Activated CD8-positive, alpha-beta T cell treated with anti-CD3 and anti-CD28 coated beads for 36 hours (primary cell): ENCODE results near the gene RFC2. TPM values are rescaled to one million over a fixed set of nuclear protein-coding genes. Genes with fewer than 3 reads are reported as not detected.
"Not testable (repeated sequence)": the region's sequence is repeated elsewhere in the genome, so short reads cannot be mapped to it uniquely, and the experiment has no call there.

Experiments
- ATAC-seq: fragments of 200-7000 bp; cut with Tn5 transposase; one replicate; pipeline ENCODE4 v1.10.0; 2021; ENCODE audit warnings: mild to moderate bottlenecking, moderate library complexity
- CTCF ChIA-PET: fragments of 350-600 bp; sonication (Branson Sonifier 250); formaldehyde crosslinking; loops from one replicate; lab custom pipeline; 2021; ENCODE audit warnings: antibody characterized with exemption; lab: Charles Lee
- POLR2A ChIA-PET: fragments of 350-600 bp; sonication (Branson Sonifier 250); formaldehyde crosslinking; loops from one replicate; lab custom pipeline; 2021; ENCODE audit warnings: antibody characterized with exemption; lab: Charles Lee
- DNase-seq: peaks from one replicate; pipeline ENCODE4 v3.0.0-alpha.2; 2020
- H3K27ac Mint-ChIP-seq: one replicate; pipeline ENCODE4 v1.8.0; 2021; ENCODE audit warnings: mild to moderate bottlenecking, mixed read lengths
- H3K27me3 Mint-ChIP-seq: one replicate; pipeline ENCODE4 v1.8.0; 2021; ENCODE audit warnings: mixed read lengths
- H3K36me3 Mint-ChIP-seq: one replicate; pipeline ENCODE4 v1.8.0; 2021; ENCODE audit warnings: low read depth, mixed read lengths
- H3K4me1 Mint-ChIP-seq: one replicate; pipeline ENCODE4 v1.8.0; 2021; ENCODE audit warnings: low read depth, mixed read lengths
- H3K4me3 Mint-ChIP-seq: one replicate; pipeline ENCODE4 v1.8.0; 2021; ENCODE audit warnings: mild to moderate bottlenecking, moderate library complexity, mixed read lengths
- H3K9me3 Mint-ChIP-seq: one replicate; pipeline ENCODE4 v1.8.0; 2021; ENCODE audit warnings: mixed read lengths
- intact Hi-C: fragments of 100-400 bp; cut with micrococcal nuclease; formaldehyde crosslinking; loops from one replicate; pipeline ENCODE4 v1.10.0; 2022
- total RNA-seq, 2 experiments: library from RNA; stranded (reverse); gene quantifications; one replicate each; pipeline ENCODE4 v1.2.3, GENCODE V29; 2021
- TF ChIP-seq, protein P1 (sequence below): fragments of 200-600 bp; IDR thresholded peaks from one replicate; pipeline ENCODE4 v1.8.0; 2022; ENCODE audit warnings: antibody characterized with exemption, mild to moderate bottlenecking

The RFC2 gene
- total RNA-seq, 2 experiments from 2014 or later, result 90.7 to 91.8 TPM

DNA sequence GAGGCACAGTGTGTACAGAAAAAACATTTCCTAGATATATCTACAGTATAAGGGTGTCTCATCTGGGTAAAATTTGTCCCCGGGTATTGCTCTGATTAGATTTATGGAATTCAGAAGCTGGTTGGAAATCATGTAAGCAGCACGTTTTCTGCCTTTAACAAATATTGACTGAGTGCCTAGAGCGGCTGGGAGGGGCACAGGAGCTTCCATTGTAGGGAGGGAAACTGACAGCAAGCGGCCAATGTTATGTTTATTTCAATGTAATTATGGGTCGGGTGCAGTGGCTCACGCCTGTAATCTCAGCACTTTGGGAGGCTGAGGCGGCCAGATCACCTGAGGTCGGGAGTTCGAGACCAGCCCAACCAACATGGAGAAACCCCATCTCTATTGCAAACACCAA is 4.4 kb upstream of the RFC2 start:
- POLR2A ChIA-PET, result no interaction called here
- CTCF ChIA-PET, result no interaction called here
- intact Hi-C loops, result no loop called here
- H3K9me3 Mint-ChIP-seq, result no peaks in the 10 kb centered on the region
- H3K4me1 Mint-ChIP-seq, result peaks cover 5% of the 10 kb centered on the region
- DNase-seq (no peak), ATAC-seq (no peak)
- peaks cover 2% of the 10 kb centered on the region for H3K36me3 Mint-ChIP-seq
- H3K27me3 Mint-ChIP-seq, result no peaks in the 10 kb centered on the region
- H3K4me3 Mint-ChIP-seq, result no peak overlapping the region
- H3K27ac Mint-ChIP-seq, result no peak overlapping the region
- TF ChIP-seq, protein P1, sequence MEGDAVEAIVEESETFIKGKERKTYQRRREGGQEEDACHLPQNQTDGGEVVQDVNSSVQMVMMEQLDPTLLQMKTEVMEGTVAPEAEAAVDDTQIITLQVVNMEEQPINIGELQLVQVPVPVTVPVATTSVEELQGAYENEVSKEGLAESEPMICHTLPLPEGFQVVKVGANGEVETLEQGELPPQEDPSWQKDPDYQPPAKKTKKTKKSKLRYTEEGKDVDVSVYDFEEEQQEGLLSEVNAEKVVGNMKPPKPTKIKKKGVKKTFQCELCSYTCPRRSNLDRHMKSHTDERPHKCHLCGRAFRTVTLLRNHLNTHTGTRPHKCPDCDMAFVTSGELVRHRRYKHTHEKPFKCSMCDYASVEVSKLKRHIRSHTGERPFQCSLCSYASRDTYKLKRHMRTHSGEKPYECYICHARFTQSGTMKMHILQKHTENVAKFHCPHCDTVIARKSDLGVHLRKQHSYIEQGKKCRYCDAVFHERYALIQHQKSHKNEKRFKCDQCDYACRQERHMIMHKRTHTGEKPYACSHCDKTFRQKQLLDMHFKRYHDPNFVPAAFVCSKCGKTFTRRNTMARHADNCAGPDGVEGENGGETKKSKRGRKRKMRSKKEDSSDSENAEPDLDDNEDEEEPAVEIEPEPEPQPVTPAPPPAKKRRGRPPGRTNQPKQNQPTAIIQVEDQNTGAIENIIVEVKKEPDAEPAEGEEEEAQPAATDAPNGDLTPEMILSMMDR, result no peak

DNA sequence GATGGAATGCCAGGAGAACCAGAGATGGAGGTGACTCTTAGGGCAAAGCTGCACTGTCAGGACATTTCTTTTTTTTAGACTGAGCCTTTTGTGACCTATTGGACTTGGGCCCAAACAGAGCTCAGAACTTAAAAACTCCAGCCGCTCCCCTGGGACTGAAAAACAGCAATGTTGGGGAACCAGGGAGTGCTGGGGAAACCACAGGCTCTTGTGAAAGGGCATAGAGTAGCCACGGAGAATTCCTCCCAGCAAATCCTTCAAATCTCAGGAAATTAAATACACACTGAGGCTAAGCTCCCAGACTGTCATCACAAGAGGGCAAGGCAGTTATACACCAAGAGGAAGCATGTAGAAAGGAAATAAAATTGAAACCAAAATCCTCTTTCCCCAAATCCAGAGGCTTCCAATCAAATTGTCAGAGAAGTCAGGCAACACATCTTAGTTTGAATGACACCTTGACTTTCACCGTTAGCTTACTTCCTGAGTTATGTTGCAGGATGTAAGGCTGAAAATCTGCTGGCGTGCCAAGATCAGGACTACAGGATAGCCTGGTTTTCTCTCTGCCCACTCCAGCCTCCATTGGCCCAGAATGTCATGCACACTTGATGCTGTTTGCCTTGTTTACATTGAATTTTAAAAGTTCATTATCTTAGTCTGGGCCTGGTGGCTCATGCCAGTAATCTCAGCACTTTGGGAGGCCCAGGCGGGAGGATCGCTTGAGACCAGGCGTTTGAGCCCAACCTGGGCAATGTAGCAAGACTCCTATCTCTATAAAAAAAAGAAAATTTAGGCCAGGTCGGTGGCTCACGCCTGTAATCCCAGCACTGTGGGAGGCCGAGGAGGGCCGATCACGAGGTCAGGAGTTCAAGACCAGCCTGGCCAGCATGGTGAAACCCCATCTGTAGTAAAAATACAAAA is 2.6 kb upstream of the RFC2 start:
- Mint-ChIP-seq H3K36me3 (peaks cover 11% of the 10 kb centered on the region), H3K9me3 (no peaks in the 10 kb centered on the region), H3K4me3 (peak overlapping the region; percentile 9), H3K4me1 (peaks cover 11% of the 10 kb centered on the region), H3K27me3 (no peaks in the 10 kb centered on the region), H3K27ac (peak overlapping the region; percentile 5)
- ChIA-PET CTCF (interaction anchor here (1.2 to 2.3 kb wide), 3 partner anchors 19 to 144 kb away, joined by 3 to 6 read pairs (median 4); no protein-coding TSS in a partner anchor), POLR2A (no interaction called here)
- ATAC-seq (no peak), DNase-seq (no peak)
- TF ChIP-seq, protein P1, result no peak
- intact Hi-C loops, result no loop called here

DNA sequence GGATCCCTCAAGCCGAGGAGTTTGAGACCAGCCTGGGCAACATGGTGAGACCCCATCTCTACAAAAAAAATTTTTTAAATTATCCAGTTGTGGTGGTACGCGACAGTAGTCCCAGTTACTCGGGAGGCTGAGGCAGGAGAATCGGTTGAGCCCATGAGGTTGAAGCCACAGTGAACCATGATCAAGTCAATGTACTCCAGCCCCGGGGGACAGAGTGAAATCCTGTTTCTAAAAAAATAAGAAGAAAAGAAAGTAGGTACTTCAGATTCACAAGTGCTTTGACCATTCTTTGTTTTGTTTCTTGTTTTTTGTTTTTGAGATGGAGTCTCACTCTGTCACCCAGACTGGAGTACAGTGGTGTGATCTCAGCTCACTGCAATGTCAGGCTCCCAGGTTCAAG is 1.3 kb upstream of the RFC2 start:
- DNase-seq, POLR2A ChIA-PET, ATAC-seq, intact Hi-C loops, H3K9me3 Mint-ChIP-seq, H3K27me3 Mint-ChIP-seq: not testable (repeated sequence)
- peaks cover 18% of the 10 kb centered on the region for H3K36me3 Mint-ChIP-seq
- peak overlapping the region; percentile 34 for H3K27ac Mint-ChIP-seq
- CTCF ChIA-PET, result interaction anchor here (1.5 to 2.3 kb wide), 2 partner anchors 20 to 145 kb away, joined by 4 to 6 read pairs; no protein-coding TSS in a partner anchor
- peaks cover 14% of the 10 kb centered on the region for H3K4me1 Mint-ChIP-seq
- H3K4me3 Mint-ChIP-seq, result peak overlapping the region; percentile 97

DNA sequence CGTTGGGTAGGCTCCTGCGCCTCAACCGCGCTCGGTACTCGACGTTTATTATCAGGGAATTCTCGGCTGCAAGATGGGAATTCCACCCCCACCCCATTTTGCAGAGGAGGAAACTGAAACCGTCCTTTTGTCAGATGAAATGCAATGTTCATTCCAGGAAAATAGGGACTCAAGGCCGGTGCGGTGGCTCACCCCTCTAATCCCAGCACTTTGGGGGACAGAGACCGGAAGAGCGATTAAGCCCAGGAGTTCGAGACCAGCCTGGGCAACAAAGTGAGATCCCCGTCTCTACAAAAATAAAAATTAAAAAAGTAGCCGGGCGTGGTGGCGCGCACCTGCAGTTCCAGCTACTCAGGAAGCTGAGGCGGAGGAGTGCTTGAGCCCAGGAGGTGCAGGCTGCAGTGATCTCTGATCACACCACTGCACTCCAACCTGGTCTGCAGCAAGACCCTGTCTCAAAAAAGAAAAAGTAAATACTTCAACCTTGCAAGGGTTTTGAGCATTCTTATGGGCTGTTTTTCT is 720 bp upstream of the RFC2 start:
- CTCF ChIA-PET, result no interaction called here
- peak; percentile 20 for DNase-seq
- H3K27ac Mint-ChIP-seq, result peak overlapping the region; percentile 95

DNA sequence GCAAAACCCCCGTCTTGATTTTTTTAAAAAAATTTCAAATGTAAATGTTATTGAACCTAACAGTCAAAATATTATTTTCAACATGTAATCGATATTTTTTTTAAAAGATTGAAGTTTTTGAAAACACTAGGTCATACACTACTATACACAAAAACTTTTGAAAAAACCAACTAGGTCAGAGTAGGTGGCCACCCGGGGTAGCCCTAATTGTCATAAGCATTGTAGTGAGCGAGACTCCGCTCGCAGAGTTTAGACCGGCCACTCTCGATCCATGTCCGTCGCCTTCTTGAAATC is 417 bp downstream of the RFC2 start:
- Mint-ChIP-seq H3K9me3 (no peaks in the 10 kb centered on the region), H3K36me3 (peaks cover 31% of the 10 kb centered on the region)

More for the DNA sequence above, 720 bp upstream of the RFC2 start:
- H3K4me1 Mint-ChIP-seq, result peaks cover 14% of the 10 kb centered on the region
- no peaks in the 10 kb centered on the region for H3K9me3 Mint-ChIP-seq
- H3K4me3 Mint-ChIP-seq, result peak overlapping the region; percentile 97
- POLR2A ChIA-PET, result interaction anchor here (0.9 kb wide), 1 partner anchor 9 kb away, joined by 3 read pairs; no protein-coding TSS in a partner anchor
- H3K36me3 Mint-ChIP-seq, result peaks cover 22% of the 10 kb centered on the region
- no peaks in the 10 kb centered on the region for H3K27me3 Mint-ChIP-seq
- intact Hi-C loops, result no loop called here
- TF ChIP-seq, protein P1, result no peak
- no peak for ATAC-seq

More for the DNA sequence above, 417 bp downstream of the RFC2 start:
- no peak for DNase-seq
- H3K27me3 Mint-ChIP-seq, result no peaks in the 10 kb centered on the region
- H3K27ac Mint-ChIP-seq, result peak overlapping the region; percentile 95
- peak; percentile 7 for ATAC-seq
- TF ChIP-seq, protein P1, result no peak
- CTCF ChIA-PET, result interaction anchor here (0.6 to 2.0 kb wide), 3 partner anchors 36 to 148 kb away, joined by 3 to 12 read pairs (median 5); no protein-coding TSS in a partner anchor
- H3K4me3 Mint-ChIP-seq, result peak overlapping the region; percentile 97
- H3K4me1 Mint-ChIP-seq, result peaks cover 18% of the 10 kb centered on the region
- intact Hi-C loops, result no loop called here
- POLR2A ChIA-PET, result interaction anchor here (0.9 to 1.2 kb wide), 3 partner anchors 9 to 79 kb away, joined by 3 read pairs; no protein-coding TSS in a partner anchor
